Sigmoid colon (tissue), 7 donors: ENCODE data around the gene ANTXRL. TPM values are rescaled to one million over a fixed set of nuclear protein-coding genes. Genes with fewer than 3 reads are reported as not detected.
"Not testable (repeated sequence)": the region's sequence is repeated elsewhere in the genome, so short reads cannot be mapped to it uniquely, and the experiment has no call there.

Experiments used
- DNase-seq: peaks from one replicate; pipeline ENCODE4 v3.0.0-alpha.2; 2019
- H3K27ac ChIP-seq, 4 donors: fragments of 200-600 bp; sonication (generic); one replicate each; pipeline ENCODE4 v1.5.1; 2016 to 2019; ENCODE audit warnings: mild to moderate bottlenecking in 1 of 4
- H3K27me3 ChIP-seq, 3 donors: fragments of 200-600 bp; sonication (generic); one replicate each; pipeline ENCODE4 v1.5.1; 2019; ENCODE audit warnings: mild to moderate bottlenecking in 1 of 3
- H3K36me3 ChIP-seq, 4 donors: fragments of 200-600 bp; sonication (generic); one replicate each; pipeline ENCODE4 v1.5.1; 2016 to 2019
- H3K4me1 ChIP-seq, 4 donors: fragments of 200-600 bp; sonication (generic); one replicate each; pipeline ENCODE4 v1.5.1; 2017 to 2019
- H3K4me3 ChIP-seq, 4 donors: fragments of 200-600 bp; sonication (generic); one replicate each; pipeline ENCODE4 v1.5.1; 2017 to 2019; ENCODE audit warnings: mild to moderate bottlenecking in 2 of 4, moderate library complexity in 1 of 4
- H3K9me3 ChIP-seq, 4 donors: fragments of 200-600 bp in 3 of 4; sonication (generic) in 3 of 4; one replicate each; pipeline versions ENCODE4 v1.5.1 to v1.6.1; 2013 to 2019
- EP300 ChIP-seq, 4 donors: sonication (generic); formaldehyde crosslinking; IDR thresholded peaks; one replicate each; pipeline ENCODE4 v1.6.1; 2017; ENCODE audit warnings: antibody characterized with exemption in 4 of 4
- POLR2A ChIP-seq, 2 donors: fragments of 450-650 bp; IDR thresholded peaks; one replicate each; pipeline ENCODE4 v1.6.1; 2016; ENCODE audit warnings: antibody characterized with exemption in 2 of 2, mild to moderate bottlenecking in 2 of 2, moderate library complexity in 2 of 2
- POLR2AphosphoS5 ChIP-seq, 4 donors: sonication (generic); formaldehyde crosslinking; IDR thresholded peaks; one replicate each; pipeline ENCODE4 v1.6.1; 2017; ENCODE audit warnings: antibody characterized with exemption in 4 of 4
- WGBS, 2 donors: extraction: QIAGEN DNeasy Blood & Tissue Kit; methylation state at CpG; one replicate each; pipeline ENCODE4 v1.1.7; 2013; 5-methylcytosine and 5-hydroxymethylcytosine counted together
- intact Hi-C: fragments of 100-400 bp; cut with DNase I; formaldehyde crosslinking; loops from one replicate; pipeline ENCODE4 v1.15.1; 2023
- polyA plus RNA-seq, 3 donors: library from polyadenylated mRNA; stranded (reverse); fragments of 200-250 nt; gene quantifications; one replicate each; pipeline ENCODE4 v1.2.3, GENCODE V29; 2013
- total RNA-seq, 4 donors: library from RNA; depleted of rRNA; stranded (reverse); fragments of >200 nt; gene quantifications; one replicate each; pipeline ENCODE4 v1.1.0, GENCODE V29; 2016
- TF ChIP-seq, protein P1 (sequence below), 4 experiments: fragments of 450-650 bp in 3 of 4; fragments of 200-600 bp in 1 of 4; IDR thresholded peaks; one replicate each; pipeline ENCODE4 v1.5.1; 2016 to 2019; ENCODE audit warnings: antibody characterized with exemption in 4 of 4, mild to moderate bottlenecking in 3 of 4, moderate library complexity in 2 of 4
- donor health status: healthy with polysubstance abuse.
- donor health status: Bipolar disorder and iron deficiency.
- donor health status: healthy.

Gene ANTXRL
- total and polyA plus RNA-seq, 7 donors: not detected

- no peak overlapping the region for H3K4me3 ChIP-seq
- no peak overlapping the region for H3K27ac ChIP-seq
- no peak for TF ChIP-seq EP300 (IDR thresholded peaks at IDR 0.05)
- TF ChIP-seq, protein P1, sequence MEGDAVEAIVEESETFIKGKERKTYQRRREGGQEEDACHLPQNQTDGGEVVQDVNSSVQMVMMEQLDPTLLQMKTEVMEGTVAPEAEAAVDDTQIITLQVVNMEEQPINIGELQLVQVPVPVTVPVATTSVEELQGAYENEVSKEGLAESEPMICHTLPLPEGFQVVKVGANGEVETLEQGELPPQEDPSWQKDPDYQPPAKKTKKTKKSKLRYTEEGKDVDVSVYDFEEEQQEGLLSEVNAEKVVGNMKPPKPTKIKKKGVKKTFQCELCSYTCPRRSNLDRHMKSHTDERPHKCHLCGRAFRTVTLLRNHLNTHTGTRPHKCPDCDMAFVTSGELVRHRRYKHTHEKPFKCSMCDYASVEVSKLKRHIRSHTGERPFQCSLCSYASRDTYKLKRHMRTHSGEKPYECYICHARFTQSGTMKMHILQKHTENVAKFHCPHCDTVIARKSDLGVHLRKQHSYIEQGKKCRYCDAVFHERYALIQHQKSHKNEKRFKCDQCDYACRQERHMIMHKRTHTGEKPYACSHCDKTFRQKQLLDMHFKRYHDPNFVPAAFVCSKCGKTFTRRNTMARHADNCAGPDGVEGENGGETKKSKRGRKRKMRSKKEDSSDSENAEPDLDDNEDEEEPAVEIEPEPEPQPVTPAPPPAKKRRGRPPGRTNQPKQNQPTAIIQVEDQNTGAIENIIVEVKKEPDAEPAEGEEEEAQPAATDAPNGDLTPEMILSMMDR (IDR thresholded peaks at IDR 0.05): no peak
- H3K4me1 ChIP-seq: no peaks in the 10 kb centered on the region
- no peaks in the 10 kb centered on the region for H3K27me3 ChIP-seq
- 77 to 89% methylated on average over 14 of the region's 14 CpGs for WGBS, 2 donors
- DNase-seq: peak; percentile 61
- intact Hi-C loops: no loop called here
- H3K9me3 ChIP-seq: no peaks in the 10 kb centered on the region
- H3K36me3 ChIP-seq: no peaks in the 10 kb centered on the region
Observed at GRCh38 chr10:46247808-46248569, 38.8 kb upstream of the ANTXRL start.

GRCh38 chr10:46248651-46249146 lies 38.1 kb upstream of the ANTXRL start:
- Histone ChIP-seq H3K36me3 (no peaks in the 10 kb centered on the region), H3K27ac (no peak overlapping the region), H3K4me3 (no peak overlapping the region), H3K9me3 (no peaks in the 10 kb centered on the region), H3K4me1 (no peaks in the 10 kb centered on the region), H3K27me3 (no peaks in the 10 kb centered on the region)
- TF ChIP-seq, protein P1 (IDR thresholded peaks at IDR 0.05): no peak
- no peak for TF ChIP-seq EP300 (IDR thresholded peaks at IDR 0.05)
- TF ChIP-seq POLR2AphosphoS5 (IDR thresholded peaks at IDR 0.05): no peak
- no peak for TF ChIP-seq POLR2A (IDR thresholded peaks at IDR 0.05)
- intact Hi-C loops: no loop called here
- WGBS, 2 donors: 70 to 76% methylated on average over 10 of the region's 10 CpGs
- peak; percentile 48 for DNase-seq

- DNase-seq, H3K9me3 ChIP-seq, intact Hi-C loops, H3K36me3 ChIP-seq, H3K4me1 ChIP-seq, H3K4me3 ChIP-seq, H3K27me3 ChIP-seq, H3K27ac ChIP-seq: not testable (repeated sequence)
- 86 to 89% methylated on average over 6 to 8 of the region's 9 CpGs for WGBS, 2 donors
Observed at GRCh38 chr10:46249617-46250344, 37.0 kb upstream of the ANTXRL start.

DNA sequence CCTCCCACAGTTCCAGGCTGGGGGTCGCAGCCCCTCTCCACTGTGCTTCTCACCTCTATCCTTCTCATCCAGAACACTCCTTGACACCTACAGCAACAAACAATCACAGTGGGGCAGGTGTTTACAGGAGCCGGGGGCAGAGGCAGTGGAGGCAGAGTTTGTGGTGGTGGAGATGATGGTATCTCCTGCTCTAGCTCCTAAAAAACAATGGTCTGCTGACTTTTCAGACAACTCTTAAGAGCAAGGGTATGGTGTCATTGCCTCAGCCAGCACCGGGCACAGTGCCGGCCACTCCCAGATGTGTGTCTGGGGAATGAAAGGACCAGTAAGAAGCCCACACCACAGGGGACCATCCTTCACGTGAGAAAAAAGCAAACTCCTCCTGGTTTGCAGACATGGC lies 36.3 kb upstream of the ANTXRL start:
- no peaks in the 10 kb centered on the region for H3K27me3 ChIP-seq
- no peaks in the 10 kb centered on the region for H3K4me1 ChIP-seq
- H3K9me3 ChIP-seq: no peaks in the 10 kb centered on the region
- no peak for DNase-seq
- H3K4me3 ChIP-seq: no peak overlapping the region
- 83 to 89% methylated on average over 5 of the region's 5 CpGs for WGBS, 2 donors
- H3K27ac ChIP-seq: no peak overlapping the region
- no peaks in the 10 kb centered on the region for H3K36me3 ChIP-seq
- no peak for TF ChIP-seq EP300 (IDR thresholded peaks at IDR 0.05)
- TF ChIP-seq, protein P1 (IDR thresholded peaks at IDR 0.05): no peak
- TF ChIP-seq POLR2A (IDR thresholded peaks at IDR 0.05): no peak
- no peak for TF ChIP-seq POLR2AphosphoS5 (IDR thresholded peaks at IDR 0.05)
- intact Hi-C loops: no loop called here
